Fibroblast of upper back skin (primary cell): Measurements from ENCODE around the gene SRRM5.
"Not testable (repeated sequence)": the region's sequence is repeated elsewhere in the genome, so short reads cannot be mapped to it uniquely, and the experiment has no call there.

ENCODE experiments used
- DNase-seq: peaks from one replicate; pipeline ENCODE4 v3.0.0-alpha.2; 2013

Gene SRRM5

GRCh38 chr19:43638995-43639518 lies 27.2 kb downstream of the SRRM5 start:
- no peak for DNase-seq

GRCh38 chr19:43639519-43640423 lies 27.9 kb downstream of the SRRM5 start, which contains the start of gene CADM4:
Gene CADM4, minus strand, starts transcription at chr19:43639850. Its CDS starts 60 bp downstream, at chr19:43639790.
- DNase-seq, result no peak

GRCh38 chr19:43640424-43640757 lies 28.5 kb downstream of the SRRM5 start:
- no peak for DNase-seq

GRCh38 chr19:43641333-43641732 lies 29.4 kb downstream of the SRRM5 start:
- DNase-seq, result no peak

- no peak for DNase-seq
These were observed 30.6 kb downstream of the SRRM5 start for GRCh38 chr19:43642531-43642930.

GRCh38 chr19:43643326-43643725 lies 31.4 kb downstream of the SRRM5 start:
- peak; percentile 3 for DNase-seq

GRCh38 chr19:43644181-43644580 lies 32.3 kb downstream of the SRRM5 start:
- no peak for DNase-seq

GRCh38 chr19:43648633-43649032 lies 36.7 kb downstream of the SRRM5 start:
- DNase-seq, result no peak

- no peak for DNase-seq
These were observed 37.6 kb downstream of the SRRM5 start for GRCh38 chr19:43649514-43649913.

- not testable (repeated sequence) for DNase-seq
These were observed 38.4 kb downstream of the SRRM5 start for GRCh38 chr19:43650276-43650675.

- peak; percentile 59 for DNase-seq
These were observed 40.1 kb downstream of the SRRM5 start for GRCh38 chr19:43651758-43652545.

- DNase-seq, result no peak
These were observed 40.6 kb downstream of the SRRM5 start for GRCh38 chr19:43652546-43652874.

GRCh38 chr19:43656436-43656835 lies 44.5 kb downstream of the SRRM5 start:
- no peak for DNase-seq

- DNase-seq, result no peak
These were observed 46.1 kb downstream of the SRRM5 start for GRCh38 chr19:43658001-43658400.

- DNase-seq, result no peak
These were observed 46.6 kb downstream of the SRRM5 start for GRCh38 chr19:43658494-43658893.

- no peak for DNase-seq
These were observed 48.5 kb downstream of the SRRM5 start for GRCh38 chr19:43660301-43660970.

- DNase-seq, result no peak
These were observed 49.1 kb downstream of the SRRM5 start for GRCh38 chr19:43660971-43661360.

- DNase-seq, result no peak
These were observed 50.6 kb downstream of the SRRM5 start for GRCh38 chr19:43662487-43662886.

GRCh38 chr19:43664018-43664417 lies 52.1 kb downstream of the SRRM5 start:
- DNase-seq, result no peak
